Choroid plexus epithelial cell (primary cell): ENCODE data around the gene MRPL39.

ENCODE experiments used
- DNase-seq: peaks from one replicate; pipeline ENCODE4 v3.0.0-alpha.2; 2010; ENCODE audit warnings: low read depth
- H3K4me3 ChIP-seq: 2 replicates; pipeline ENCODE4 v1.5.1; 2011; ENCODE audit warnings: low read depth, mild to moderate bottlenecking, control low read depth, low read length, moderate library complexity
- TF ChIP-seq, protein P1 (sequence below): conservative IDR thresholded peaks from 2 replicates; pipeline ENCODE4 v1.5.1; 2011; ENCODE audit warnings: low read depth, mild to moderate bottlenecking, control low read depth, inconsistent platforms, low read length, moderate library complexity

Gene MRPL39

DNA sequence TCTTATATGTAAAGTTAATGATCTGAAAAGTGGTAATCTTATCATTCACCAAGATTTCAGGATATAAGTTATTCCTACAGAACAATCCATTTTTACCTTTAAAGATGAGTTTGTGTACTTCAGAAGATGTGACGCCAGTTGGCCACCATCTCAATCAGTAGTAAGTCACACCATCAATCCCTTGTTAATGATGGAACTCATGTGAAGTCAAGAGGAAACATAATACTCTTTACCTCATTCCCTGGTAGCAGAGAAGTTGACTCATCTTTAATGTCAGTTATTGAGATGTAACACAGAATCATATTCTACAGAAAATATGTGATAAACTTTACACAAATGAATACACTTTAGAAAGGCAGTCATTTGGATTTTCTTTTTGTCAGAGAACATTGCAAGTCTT lies 38.2 kb downstream of the MRPL39 start:
- no peak overlapping the region for H3K4me3 ChIP-seq
- TF ChIP-seq, protein P1, sequence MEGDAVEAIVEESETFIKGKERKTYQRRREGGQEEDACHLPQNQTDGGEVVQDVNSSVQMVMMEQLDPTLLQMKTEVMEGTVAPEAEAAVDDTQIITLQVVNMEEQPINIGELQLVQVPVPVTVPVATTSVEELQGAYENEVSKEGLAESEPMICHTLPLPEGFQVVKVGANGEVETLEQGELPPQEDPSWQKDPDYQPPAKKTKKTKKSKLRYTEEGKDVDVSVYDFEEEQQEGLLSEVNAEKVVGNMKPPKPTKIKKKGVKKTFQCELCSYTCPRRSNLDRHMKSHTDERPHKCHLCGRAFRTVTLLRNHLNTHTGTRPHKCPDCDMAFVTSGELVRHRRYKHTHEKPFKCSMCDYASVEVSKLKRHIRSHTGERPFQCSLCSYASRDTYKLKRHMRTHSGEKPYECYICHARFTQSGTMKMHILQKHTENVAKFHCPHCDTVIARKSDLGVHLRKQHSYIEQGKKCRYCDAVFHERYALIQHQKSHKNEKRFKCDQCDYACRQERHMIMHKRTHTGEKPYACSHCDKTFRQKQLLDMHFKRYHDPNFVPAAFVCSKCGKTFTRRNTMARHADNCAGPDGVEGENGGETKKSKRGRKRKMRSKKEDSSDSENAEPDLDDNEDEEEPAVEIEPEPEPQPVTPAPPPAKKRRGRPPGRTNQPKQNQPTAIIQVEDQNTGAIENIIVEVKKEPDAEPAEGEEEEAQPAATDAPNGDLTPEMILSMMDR: no peak
- peak; percentile 38 for DNase-seq

DNA sequence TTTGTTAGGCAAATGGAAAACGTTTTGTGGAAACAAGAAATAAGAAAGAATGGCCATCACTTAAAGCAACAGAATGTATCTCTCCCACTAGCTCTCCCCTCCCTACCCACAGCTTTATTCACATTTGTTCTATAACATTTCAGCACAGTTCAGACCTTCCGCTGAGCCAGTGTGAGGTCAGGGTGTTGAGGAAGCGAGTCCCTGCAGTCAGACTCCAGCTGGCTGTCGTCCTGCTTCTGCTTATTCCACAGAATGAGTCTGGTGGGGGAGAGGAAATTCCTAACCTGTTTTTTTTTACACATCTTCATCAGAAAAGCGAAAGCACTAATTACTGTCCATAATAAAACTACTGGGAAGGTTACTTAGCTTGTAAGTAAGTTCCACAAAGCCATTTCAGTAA lies 39.0 kb downstream of the MRPL39 start:
- H3K4me3 ChIP-seq: peak overlapping the region; percentile 28
- TF ChIP-seq, protein P1: no peak
- peak; percentile 86 for DNase-seq

DNA sequence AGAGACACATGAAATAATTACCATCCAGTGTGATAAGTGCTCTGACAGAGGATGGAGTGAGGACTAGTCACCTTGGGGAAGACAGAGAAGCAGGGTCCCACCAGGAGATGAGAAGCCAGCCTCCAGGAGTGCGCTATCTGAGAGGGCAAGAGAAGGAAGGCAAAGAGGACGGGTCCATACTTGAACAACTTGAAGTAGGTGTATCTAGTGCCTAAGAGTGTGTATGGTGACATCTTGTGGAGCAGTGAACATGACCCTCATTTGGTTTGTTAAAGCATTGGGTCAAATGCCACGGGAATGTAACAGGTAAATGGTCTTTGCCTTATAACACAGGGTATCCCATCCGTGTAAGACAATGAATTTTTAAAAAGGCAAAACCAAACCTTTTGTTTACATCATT lies 39.8 kb downstream of the MRPL39 start:
- no peak for DNase-seq

GRCh38 chr21:25566645-25567044 lies 40.6 kb downstream of the MRPL39 start:
- no peak overlapping the region for H3K4me3 ChIP-seq
- no peak for DNase-seq
- TF ChIP-seq, protein P1: no peak

More for the DNA sequence above, 39.8 kb downstream of the MRPL39 start:
- no peak overlapping the region for H3K4me3 ChIP-seq
- TF ChIP-seq, protein P1: no peak

GRCh38 chr21:25565272-25566211 lies 41.7 kb downstream of the MRPL39 start:
- TF ChIP-seq, protein P1: no peak
- DNase-seq: no peak
- H3K4me3 ChIP-seq: no peak overlapping the region

GRCh38 chr21:25564349-25564948 lies 42.8 kb downstream of the MRPL39 start:
- TF ChIP-seq, protein P1: no peak
- DNase-seq: no peak
- no peak overlapping the region for H3K4me3 ChIP-seq
